Measurements from ENCODE around the gene HRH2.

HRH2 gene

DNA sequence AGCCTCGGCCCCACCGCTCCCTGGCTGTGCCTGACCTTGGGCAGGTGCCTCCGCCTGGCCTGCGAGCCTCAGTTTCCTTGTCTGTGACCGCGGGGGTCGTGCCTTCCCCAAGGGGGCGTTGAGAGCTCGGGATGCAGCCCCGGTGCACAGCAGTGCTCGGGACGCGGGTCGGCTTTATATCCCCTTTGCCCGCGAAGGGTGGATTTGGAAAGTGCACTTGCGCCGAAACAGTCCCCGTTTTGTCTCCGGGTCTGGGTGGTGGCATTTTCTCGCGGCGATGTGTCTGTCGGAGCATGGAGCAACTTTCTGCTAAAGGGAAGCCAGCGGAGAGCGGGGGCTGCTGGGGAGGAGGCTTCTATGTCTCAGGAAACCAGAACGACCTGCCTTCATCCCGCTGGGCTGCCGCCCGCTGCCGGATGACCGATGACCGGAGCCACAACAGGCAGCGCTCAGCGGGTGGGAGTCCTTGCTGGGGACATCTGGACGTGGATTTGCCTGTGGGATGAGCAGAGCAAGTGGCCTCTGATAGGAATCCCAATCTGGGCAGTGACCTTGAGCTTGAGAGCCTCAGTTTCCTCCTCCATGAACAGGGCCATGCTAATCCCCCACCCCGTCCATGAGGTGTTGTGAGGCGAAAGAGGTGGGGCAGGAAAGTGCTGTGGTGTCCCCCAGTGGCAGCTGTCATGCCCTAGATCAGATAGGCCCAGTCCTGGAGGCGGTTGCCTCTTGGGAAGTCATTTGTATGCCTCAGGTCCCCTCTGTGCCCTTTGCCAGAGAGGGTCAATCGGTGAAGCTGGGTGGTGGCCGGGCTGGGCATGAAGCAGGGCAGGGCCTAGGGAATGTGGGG lies 651 bp downstream of the HRH2 start:
- POLR2A ChIA-PET, result no interaction called here

GRCh38 chr5:175659546-175660253 lies 1.8 kb downstream of the HRH2 start:
- ChIA-PET CTCF (no interaction called here), POLR2A (no interaction called here)
- TF ChIP-seq CTCF (IDR thresholded peaks at IDR 0.05; ENCODE audit: control extremely low read depth, extremely low read depth, low read depth, missing control alignments), result no peak
- no peak for DNase-seq (ENCODE audit: extremely low spot score)

More for the DNA sequence above, 651 bp downstream of the HRH2 start:
- no peak for DNase-seq (ENCODE audit: extremely low spot score)
- CTCF ChIA-PET, result no interaction called here
- TF ChIP-seq CTCF (IDR thresholded peaks at IDR 0.05; ENCODE audit: control extremely low read depth, extremely low read depth, low read depth, missing control alignments), result no peak

GRCh38 chr5:175663186-175664184 lies 5.6 kb downstream of the HRH2 start:
- CTCF ChIA-PET, result no interaction called here
- POLR2A ChIA-PET, result no interaction called here
- TF ChIP-seq CTCF (IDR thresholded peaks at IDR 0.05; ENCODE audit: control extremely low read depth, extremely low read depth, low read depth, missing control alignments), result no peak

GRCh38 chr5:175664723-175665122 lies 6.9 kb downstream of the HRH2 start:
- ChIA-PET CTCF (no interaction called here), POLR2A (no interaction called here)
- DNase-seq (ENCODE audit: extremely low spot score), result no peak
- TF ChIP-seq CTCF (IDR thresholded peaks at IDR 0.05; ENCODE audit: control extremely low read depth, extremely low read depth, low read depth, missing control alignments), result no peak

More at GRCh38 chr5:175663186-175664184, 5.6 kb downstream of the HRH2 start:
- no peak for DNase-seq (ENCODE audit: extremely low spot score)

- DNase-seq (ENCODE audit: extremely low spot score), result no peak
- CTCF ChIA-PET, result no interaction called here
- no peak for TF ChIP-seq CTCF (IDR thresholded peaks at IDR 0.05; ENCODE audit: control extremely low read depth, extremely low read depth, low read depth, missing control alignments)
- POLR2A ChIA-PET, result no interaction called here
These were observed 8.3 kb downstream of the HRH2 start for GRCh38 chr5:175666216-175666615.

GRCh38 chr5:175668006-175668405 lies 10.1 kb downstream of the HRH2 start:
- TF ChIP-seq CTCF (IDR thresholded peaks at IDR 0.05; ENCODE audit: control extremely low read depth, extremely low read depth, low read depth, missing control alignments), result no peak

More at GRCh38 chr5:175668006-175668405, 10.1 kb downstream of the HRH2 start:
- POLR2A ChIA-PET, result no interaction called here
- CTCF ChIA-PET, result no interaction called here
- DNase-seq (ENCODE audit: extremely low spot score), result no peak

All from GM10248 (cell line).